Tibial artery (tissue), 4 donors: ENCODE measurements around the gene ZNF492.
"Not testable (repeated sequence)": the region's sequence is repeated elsewhere in the genome, so short reads cannot be mapped to it uniquely, and the experiment has no call there.

Source experiments
- DNase-seq, 2 donors: peaks; one replicate each; pipeline ENCODE4 v3.0.0-alpha.2; 2019
- H3K27ac ChIP-seq, 2 donors: fragments of 200-600 bp; sonication (generic) in 1 of 2; 1 replicate in 1 of 2; 2 replicates in 1 of 2; pipeline ENCODE4 v1.5.1; 2018 to 2019; ENCODE audit warnings: mild to moderate bottlenecking in 1 of 2
- H3K27me3 ChIP-seq, 2 donors: fragments of 200-600 bp; sonication (generic) in 1 of 2; one replicate each; pipeline versions ENCODE4 v1.5.1 to v1.6.0; 2016 to 2019
- H3K36me3 ChIP-seq, 3 donors: fragments of 200-600 bp; sonication (generic) in 2 of 3; one replicate each; pipeline ENCODE4 v1.5.1; 2016 to 2019; ENCODE audit warnings: mild to moderate bottlenecking in 2 of 3
- H3K4me1 ChIP-seq, 4 donors: fragments of 200-600 bp; sonication (generic) in 2 of 4; 1 replicate in 3 of 4; 2 replicates in 1 of 4; pipeline ENCODE4 v1.5.1; 2016 to 2019
- H3K4me3 ChIP-seq, 2 donors: fragments of 200-600 bp; sonication (generic) in 1 of 2; 1 replicate in 1 of 2; 2 replicates in 1 of 2; pipeline ENCODE4 v1.5.1; 2018 to 2019; ENCODE audit warnings: mild to moderate bottlenecking in 2 of 2
- H3K9me3 ChIP-seq, 3 donors: fragments of 200-600 bp; sonication (generic) in 1 of 3; one replicate each; pipeline ENCODE4 v1.5.1; 2016 to 2019
- CTCF ChIP-seq, 2 experiments: fragments of 200-600 bp in 1 of 2; fragments of 450-650 bp in 1 of 2; IDR thresholded peaks; one replicate each; pipeline ENCODE4 v1.5.1; 2017 to 2019; ENCODE audit warnings: antibody characterized with exemption in 2 of 2, mild to moderate bottlenecking in 1 of 2, moderate library complexity in 1 of 2
- intact Hi-C: fragments of 100-400 bp; cut with DNase I; formaldehyde crosslinking; loops from one replicate; pipeline ENCODE4 v1.15.0; 2023; ENCODE audit warnings: low total_unique reads

ZNF492 gene

GRCh38 chr19:22633706-22634449, at the start of gene ZNF492:
Gene ZNF492, plus strand, starts transcription at chr19:22634324. Its CDS starts 19,076 bp downstream, at chr19:22653400.
- H3K9me3 ChIP-seq, H3K27me3 ChIP-seq, H3K4me1 ChIP-seq, H3K36me3 ChIP-seq, intact Hi-C loops: not testable (repeated sequence)
- Histone ChIP-seq H3K27ac (peak within 1 kb of the TSS; percentile 43 to 62), H3K4me3 (peak within 1 kb of the TSS; percentile 58 to 90)
- peak; percentile 90 to 91 for DNase-seq

DNA sequence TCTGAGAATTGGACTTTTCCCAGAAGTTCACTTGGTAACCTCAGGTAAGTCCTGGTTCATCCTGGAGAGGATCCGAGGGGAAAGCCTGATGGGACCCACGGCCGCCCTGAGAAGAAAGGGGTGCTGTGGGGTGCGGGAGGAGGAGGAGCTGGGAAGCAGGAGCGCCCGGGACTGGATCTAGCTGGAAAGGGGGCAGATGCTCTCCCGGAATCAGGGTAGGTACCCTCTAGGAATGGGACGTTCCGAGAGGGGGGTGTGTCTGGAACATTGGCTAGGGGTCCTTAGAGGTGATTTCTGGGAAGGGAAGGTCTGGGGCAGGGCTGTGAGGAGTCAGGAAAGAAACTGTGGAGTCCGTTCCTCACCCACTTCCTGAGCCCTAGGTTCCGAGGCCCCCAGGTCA, 38.7 kb upstream of the ZNF492 start:
- Histone ChIP-seq H3K36me3 (no peaks in the 10 kb centered on the region), H3K4me1 (peaks cover 0 to 4% (median 0%) of the 10 kb centered on the region in 4 donors), H3K27ac (no peak overlapping the region), H3K9me3 (no peaks in the 10 kb centered on the region), H3K27me3 (peaks cover 0 to 7% of the 10 kb centered on the region in 2 donors), H3K4me3 (no peak overlapping the region)
- no peak for TF ChIP-seq CTCF (IDR thresholded peaks at IDR 0.05)
- intact Hi-C loops = no loop called here
- DNase-seq = no peak

DNA sequence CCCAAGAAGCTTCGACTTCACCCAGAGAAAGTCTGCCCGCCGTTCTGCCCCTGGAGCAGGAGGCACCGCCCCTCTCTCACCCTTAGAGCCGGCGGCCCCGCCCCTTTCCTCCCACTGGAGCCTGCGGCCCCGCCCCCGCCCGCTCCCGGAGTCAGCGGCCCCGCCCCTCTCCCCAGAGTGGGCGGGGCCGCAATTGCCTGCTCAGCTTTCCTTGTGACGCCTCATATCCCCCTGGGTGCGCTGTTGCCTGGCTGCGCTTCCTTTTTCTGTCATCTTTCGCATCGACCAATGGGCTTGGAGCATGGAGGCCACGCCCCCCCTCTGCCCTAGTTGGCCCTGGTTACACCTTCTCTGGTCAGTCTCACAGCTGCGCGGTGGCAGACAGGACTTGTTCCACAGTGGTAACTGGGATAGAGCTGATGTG, 38.2 kb upstream of the ZNF492 start:
- Histone ChIP-seq H3K27ac (no peak overlapping the region), H3K9me3 (no peaks in the 10 kb centered on the region), H3K36me3 (no peaks in the 10 kb centered on the region), H3K4me1 (peaks cover 0 to 4% (median 0%) of the 10 kb centered on the region in 4 donors), H3K27me3 (peaks cover 0 to 7% of the 10 kb centered on the region in 2 donors), H3K4me3 (no peak overlapping the region)
- peak; percentile 49 to 81 for DNase-seq
- no peak for TF ChIP-seq CTCF (IDR thresholded peaks at IDR 0.05)
- intact Hi-C loops = no loop called here

GRCh38 chr19:22600690-22601648, 33.2 kb upstream of the ZNF492 start:
- DNase-seq = no peak
- Histone ChIP-seq H3K27ac (no peak overlapping the region), H3K9me3 (no peaks in the 10 kb centered on the region), H3K4me3 (no peak overlapping the region), H3K27me3 (peaks cover 0 to 9% of the 10 kb centered on the region in 2 donors), H3K4me1 (peaks cover 0 to 2% (median 0%) of the 10 kb centered on the region in 4 donors), H3K36me3 (no peaks in the 10 kb centered on the region)
- intact Hi-C loops = no loop called here
- no peak for TF ChIP-seq CTCF (IDR thresholded peaks at IDR 0.05)

DNA sequence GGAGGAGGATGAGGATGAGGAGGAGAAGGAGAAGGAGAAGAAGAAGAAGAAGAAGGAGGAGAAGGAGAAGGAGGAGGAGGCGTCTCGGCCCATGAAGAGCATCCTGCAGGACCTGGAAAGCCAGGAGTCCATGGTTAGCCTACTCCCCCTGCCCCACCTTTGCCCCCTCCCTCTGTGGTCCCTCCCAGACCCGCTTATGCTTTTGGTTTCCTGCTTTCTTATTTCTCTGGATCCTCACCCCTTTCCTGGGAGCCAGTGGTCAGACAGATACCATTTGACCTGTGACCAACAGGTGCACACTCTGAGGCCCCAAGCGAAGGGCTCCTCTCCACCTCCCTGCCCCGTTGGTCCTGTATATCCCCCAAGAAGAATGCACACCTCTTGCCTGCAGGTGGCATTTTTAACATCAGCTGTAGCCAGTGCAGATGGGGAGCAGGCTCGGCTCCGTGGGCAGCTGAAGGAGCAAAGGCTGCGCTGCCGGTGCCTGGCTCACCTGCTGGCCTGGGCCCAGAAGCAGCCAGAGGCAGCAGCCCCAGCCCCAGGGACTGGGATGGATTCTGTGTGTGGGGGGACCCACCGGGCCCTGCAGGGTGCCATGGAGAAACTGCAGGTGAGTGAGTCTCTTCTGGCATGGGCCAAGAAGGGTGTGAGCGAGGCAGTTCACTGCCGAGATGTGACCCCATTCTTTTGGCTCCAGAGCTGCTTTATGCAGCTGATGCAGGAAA, 32.1 kb upstream of the ZNF492 start:
- no peak for DNase-seq
- Histone ChIP-seq H3K4me3 (no peak overlapping the region), H3K36me3 (no peaks in the 10 kb centered on the region), H3K27me3 (peaks cover 0 to 5% of the 10 kb centered on the region in 2 donors), H3K4me1 (no peaks in the 10 kb centered on the region), H3K27ac (no peak overlapping the region), H3K9me3 (no peaks in the 10 kb centered on the region)
- no peak for TF ChIP-seq CTCF (IDR thresholded peaks at IDR 0.05)
- intact Hi-C loops = no loop called here
